ELF-1 (cell line): ENCODE measurements around the gene CLEC12A.

Experiments used
- DNase-seq: peaks from one replicate; pipeline ENCODE4 v3.0.0-alpha.2; 2016; ENCODE audit warnings: low read depth, low spot score

Gene CLEC12A

DNA sequence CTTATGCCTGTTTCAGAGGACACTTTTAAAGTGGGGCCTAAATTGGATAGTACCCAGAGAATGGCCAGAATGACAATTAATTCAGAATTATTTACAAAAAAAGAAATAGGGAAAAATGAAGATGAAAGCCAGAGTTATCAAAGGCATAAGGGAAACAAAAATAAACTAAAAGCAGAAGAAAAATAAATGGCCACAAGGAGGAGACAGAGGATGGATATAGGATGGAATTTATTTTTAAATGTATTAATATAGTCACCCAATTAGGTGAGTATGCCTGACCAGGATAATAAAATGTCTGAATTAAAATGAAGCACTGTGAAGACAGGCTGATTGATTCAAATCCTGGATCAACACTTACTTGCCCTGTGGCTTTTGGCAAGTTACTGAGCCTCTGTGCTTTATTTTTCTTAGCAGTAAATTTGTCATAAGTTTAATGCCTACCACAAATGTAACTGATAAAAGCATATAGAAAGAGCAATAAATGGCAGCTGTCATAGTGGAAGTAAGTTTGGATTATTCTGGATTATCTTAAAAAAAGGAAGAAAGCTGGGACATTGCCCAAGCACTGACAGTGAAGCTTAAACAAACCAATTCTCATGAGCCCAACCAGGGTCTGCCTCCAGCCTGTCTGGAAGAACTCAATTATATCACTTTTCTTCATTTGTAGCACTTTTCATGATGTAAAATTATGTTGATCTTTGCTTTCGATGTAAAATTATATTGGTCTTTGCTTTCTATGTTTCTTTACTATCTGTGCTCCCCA, 62.8 kb downstream of the CLEC12A start:
- DNase-seq: no peak
